HEK293 (cell line): ENCODE measurements around the gene ENHO.

ENCODE experiments used
- CTCF ChIP-seq: fragments of 450-650 bp; formaldehyde crosslinking; IDR thresholded peaks from 2 replicates; pipeline ENCODE4 v1.5.1; 2016; ENCODE audit warnings: missing biosample characterization, missing genetic modification characterization
- ELK4 ChIP-seq: IDR thresholded peaks from 2 replicates; pipeline ENCODE4 v1.6.1; 2011; ENCODE audit warnings: mild to moderate bottlenecking, low read depth, low read length, borderline replicate concordance
- GLI4 ChIP-seq: fragments of 450-650 bp; formaldehyde crosslinking; IDR thresholded peaks from 2 replicates; pipeline ENCODE4 v1.5.1; 2016; ENCODE audit warnings: missing biosample characterization, missing genetic modification characterization
- KLF8 ChIP-seq: fragments of 450-650 bp; formaldehyde crosslinking; IDR thresholded peaks from 2 replicates; pipeline ENCODE4 v1.5.1; 2016; ENCODE audit warnings: missing biosample characterization, missing genetic modification characterization
- MEIS1 ChIP-seq: sonication (generic); formaldehyde crosslinking; IDR thresholded peaks from 2 replicates; pipeline ENCODE4 v1.8.1; 2022; ENCODE audit warnings: missing genetic modification reagents, mild to moderate bottlenecking, borderline replicate concordance
- REST ChIP-seq: fragments of 450-650 bp; formaldehyde crosslinking; IDR thresholded peaks from 2 replicates; pipeline ENCODE4 v1.5.1; 2016; ENCODE audit warnings: missing biosample characterization, missing genetic modification characterization
- SALL2 ChIP-seq: fragments of 450-650 bp; formaldehyde crosslinking; IDR thresholded peaks from 2 replicates; pipeline ENCODE4 v1.5.0; 2017; ENCODE audit warnings: missing biosample characterization, mild to moderate bottlenecking, missing genetic modification characterization, borderline replicate concordance
- ZBTB7A ChIP-seq: fragments of 450-650 bp; formaldehyde crosslinking; IDR thresholded peaks from 2 replicates; pipeline ENCODE4 v1.5.1; 2016; ENCODE audit warnings: low read depth, missing biosample characterization, missing genetic modification characterization
- ZFP41 ChIP-seq: fragments of 450-650 bp; formaldehyde crosslinking; IDR thresholded peaks from 2 replicates; pipeline ENCODE4 v1.5.1; 2016; ENCODE audit warnings: missing biosample characterization, missing genetic modification characterization, borderline replicate concordance
- ZNF350 ChIP-seq: fragments of 450-650 bp; formaldehyde crosslinking; IDR thresholded peaks from 2 replicates; pipeline ENCODE4 v1.5.0; 2017; ENCODE audit warnings: missing biosample characterization, mild to moderate bottlenecking, missing genetic modification characterization
- ZNF366 ChIP-seq: fragments of 450-650 bp; formaldehyde crosslinking; conservative IDR thresholded peaks from 2 replicates; pipeline ENCODE4 v1.5.1; 2016; ENCODE audit warnings: missing biosample characterization, missing genetic modification characterization
- ZNF423 ChIP-seq: fragments of 450-650 bp; formaldehyde crosslinking; IDR thresholded peaks from 2 replicates; pipeline ENCODE4 v1.5.1; 2016; ENCODE audit warnings: missing biosample characterization, missing genetic modification characterization
- ZNF433 ChIP-seq: fragments of 450-650 bp; formaldehyde crosslinking; IDR thresholded peaks from 2 replicates; pipeline ENCODE4 v1.5.1; 2016; ENCODE audit warnings: missing biosample characterization, missing genetic modification characterization, low read depth

GRCh38 chr9:34565856-34566255 is 43.1 kb upstream of the ENHO start:
- TF ChIP-seq CTCF (tag by site-specific recombination) (no peak), ZNF350 (tag by site-specific recombination) (no peak), ZNF433 (no peak), ELK4 (no peak), GLI4 (tag by site-specific recombination) (no peak), KLF8 (tag by site-specific recombination) (no peak), ZNF423 (tag by site-specific recombination) (no peak), ZNF366 (no peak), ZBTB7A (no peak), ZFP41 (tag by site-specific recombination) (no peak), SALL2 (tag by site-specific recombination) (no peak), REST (tag by site-specific recombination) (no peak), MEIS1 (CRISPR knock-in tag) (no peak)
